ENCODE results near the gene SLC22A16. TPM values are rescaled to one million over a fixed set of nuclear protein-coding genes. Genes with fewer than 3 reads are reported as not detected.

The SLC22A16 gene
- total RNA-seq, 1 experiment from 2014 or later, result not detected

GRCh38 chr6:110400208-110400607 lies 76.2 kb downstream of the SLC22A16 start:
- Mint-ChIP-seq H3K36me3 (ENCODE audit: insufficient read depth, unreplicated experiment) (no peaks in the 10 kb centered on the region), H3K4me3 (ENCODE audit: unreplicated experiment) (no peak overlapping the region), H3K9me3 (ENCODE audit: unreplicated experiment) (no peaks in the 10 kb centered on the region), H3K27me3 (ENCODE audit: insufficient read depth, unreplicated experiment) (no peaks in the 10 kb centered on the region), H3K27ac (ENCODE audit: low read depth, unreplicated experiment) (no peak overlapping the region), H3K4me1 (ENCODE audit: insufficient read depth, unreplicated experiment) (peaks cover 6% of the 10 kb centered on the region)
- BruUV-seq (replicated peaks), result no TSS peak
- CTCF ChIA-PET, result no interaction called here
- intact Hi-C loops (cut with micrococcal nuclease), result no loop called here
- TF ChIP-seq CTCF (IDR thresholded peaks at IDR 0.05; ENCODE audit: unreplicated experiment), result no peak
- POLR2A ChIA-PET, result interaction anchor here (0.7 kb wide), 1 partner anchor 37 kb away, joined by 3 read pairs; no protein-coding TSS in a partner anchor
- no peak for DNase-seq (ENCODE audit: unreplicated experiment)

- Mint-ChIP-seq H3K4me3 (ENCODE audit: unreplicated experiment) (no peak overlapping the region), H3K4me1 (ENCODE audit: insufficient read depth, unreplicated experiment) (peaks cover 6% of the 10 kb centered on the region), H3K27ac (ENCODE audit: low read depth, unreplicated experiment) (no peak overlapping the region), H3K27me3 (ENCODE audit: insufficient read depth, unreplicated experiment) (no peaks in the 10 kb centered on the region), H3K36me3 (ENCODE audit: insufficient read depth, unreplicated experiment) (no peaks in the 10 kb centered on the region), H3K9me3 (ENCODE audit: unreplicated experiment) (no peaks in the 10 kb centered on the region)
- CTCF ChIA-PET, result interaction anchor here (1.1 kb wide), 1 partner anchor 10 kb away, joined by 3 read pairs; no protein-coding TSS in a partner anchor
- intact Hi-C loops (cut with micrococcal nuclease), result no loop called here
- BruUV-seq (replicated peaks), result no TSS peak
- TF ChIP-seq CTCF (IDR thresholded peaks at IDR 0.05; ENCODE audit: unreplicated experiment), result no peak
- POLR2A ChIA-PET, result no interaction called here
- DNase-seq (ENCODE audit: unreplicated experiment), result no peak
These were observed 77.0 kb downstream of the SLC22A16 start for GRCh38 chr6:110399219-110400071.

DNA sequence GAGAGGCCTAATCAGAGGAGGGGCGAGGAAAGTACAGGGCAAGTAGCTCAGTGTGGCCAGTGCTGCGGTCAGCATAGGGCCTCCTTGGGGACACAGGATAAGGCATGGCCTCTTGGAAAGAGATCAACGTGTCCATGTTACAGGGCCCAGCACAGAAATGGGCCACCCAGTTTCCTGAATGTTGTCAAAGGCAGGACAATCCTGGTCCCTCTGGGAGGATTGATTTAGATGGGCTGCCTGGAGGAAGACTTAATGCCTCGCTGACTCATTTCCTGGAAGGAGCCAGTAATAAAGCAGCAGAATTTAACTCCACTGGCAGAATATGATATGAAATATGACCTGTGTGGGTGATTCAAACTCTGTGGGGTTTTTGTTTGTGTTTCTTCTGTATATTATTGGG lies 77.6 kb downstream of the SLC22A16 start:
- no peak overlapping the region for H3K27ac Mint-ChIP-seq (ENCODE audit: low read depth, unreplicated experiment)
- peaks cover 6% of the 10 kb centered on the region for H3K4me1 Mint-ChIP-seq (ENCODE audit: insufficient read depth, unreplicated experiment)
- DNase-seq (ENCODE audit: unreplicated experiment), result peak; percentile 45
- no peaks in the 10 kb centered on the region for H3K27me3 Mint-ChIP-seq (ENCODE audit: insufficient read depth, unreplicated experiment)
- H3K36me3 Mint-ChIP-seq (ENCODE audit: insufficient read depth, unreplicated experiment), result no peaks in the 10 kb centered on the region
- intact Hi-C loops (cut with micrococcal nuclease), result no loop called here
- H3K4me3 Mint-ChIP-seq (ENCODE audit: unreplicated experiment), result no peak overlapping the region
- CTCF ChIA-PET, result interaction anchor here (1.1 kb wide), 1 partner anchor 9 kb away, joined by 3 read pairs; no protein-coding TSS in a partner anchor
- H3K9me3 Mint-ChIP-seq (ENCODE audit: unreplicated experiment), result no peaks in the 10 kb centered on the region
- no peak for TF ChIP-seq CTCF (IDR thresholded peaks at IDR 0.05; ENCODE audit: unreplicated experiment)
- BruUV-seq (replicated peaks), result no TSS peak
- POLR2A ChIA-PET, result no interaction called here

- Mint-ChIP-seq H3K4me3 (ENCODE audit: unreplicated experiment) (no peak overlapping the region), H3K36me3 (ENCODE audit: insufficient read depth, unreplicated experiment) (no peaks in the 10 kb centered on the region), H3K4me1 (ENCODE audit: insufficient read depth, unreplicated experiment) (peaks cover 6% of the 10 kb centered on the region), H3K9me3 (ENCODE audit: unreplicated experiment) (no peaks in the 10 kb centered on the region), H3K27ac (ENCODE audit: low read depth, unreplicated experiment) (no peak overlapping the region), H3K27me3 (ENCODE audit: insufficient read depth, unreplicated experiment) (no peaks in the 10 kb centered on the region)
- ChIA-PET CTCF (interaction anchor here (0.6 to 1.0 kb wide), 4 partner anchors 319 to 691 kb away, joined by 3 to 4 read pairs (median 4); no protein-coding TSS in a partner anchor), POLR2A (no interaction called here)
- intact Hi-C loops (cut with micrococcal nuclease), result no loop called here
- no peak for TF ChIP-seq CTCF (IDR thresholded peaks at IDR 0.05; ENCODE audit: unreplicated experiment)
- no peak for DNase-seq (ENCODE audit: unreplicated experiment)
- no TSS peak for BruUV-seq (replicated peaks)
These were observed 81.2 kb downstream of the SLC22A16 start for GRCh38 chr6:110395221-110395620.

Data from MCF 10A (cell line).